ENCODE measurements around the gene SYNPO2.

DNA sequence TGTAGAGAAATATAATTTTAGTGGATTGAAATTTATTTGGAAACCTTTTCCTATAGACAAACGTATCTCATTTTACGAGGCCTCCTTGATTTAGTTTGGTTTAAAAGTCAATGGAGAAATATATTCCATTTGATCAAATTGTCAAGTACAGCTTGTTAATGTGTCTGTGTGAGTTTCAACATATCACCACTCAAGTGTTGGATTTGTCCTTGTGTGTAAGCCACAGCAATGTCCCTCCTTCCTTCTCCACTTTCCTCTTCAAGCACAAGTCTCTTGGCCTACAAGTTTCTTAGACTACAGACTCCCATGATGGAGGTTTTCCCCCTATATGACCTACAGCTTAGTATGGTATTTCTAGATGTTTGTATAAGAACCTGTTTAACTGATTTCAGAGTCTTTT is 104.7 kb downstream of the SYNPO2 start:
- TF ChIP-seq, protein P1, sequence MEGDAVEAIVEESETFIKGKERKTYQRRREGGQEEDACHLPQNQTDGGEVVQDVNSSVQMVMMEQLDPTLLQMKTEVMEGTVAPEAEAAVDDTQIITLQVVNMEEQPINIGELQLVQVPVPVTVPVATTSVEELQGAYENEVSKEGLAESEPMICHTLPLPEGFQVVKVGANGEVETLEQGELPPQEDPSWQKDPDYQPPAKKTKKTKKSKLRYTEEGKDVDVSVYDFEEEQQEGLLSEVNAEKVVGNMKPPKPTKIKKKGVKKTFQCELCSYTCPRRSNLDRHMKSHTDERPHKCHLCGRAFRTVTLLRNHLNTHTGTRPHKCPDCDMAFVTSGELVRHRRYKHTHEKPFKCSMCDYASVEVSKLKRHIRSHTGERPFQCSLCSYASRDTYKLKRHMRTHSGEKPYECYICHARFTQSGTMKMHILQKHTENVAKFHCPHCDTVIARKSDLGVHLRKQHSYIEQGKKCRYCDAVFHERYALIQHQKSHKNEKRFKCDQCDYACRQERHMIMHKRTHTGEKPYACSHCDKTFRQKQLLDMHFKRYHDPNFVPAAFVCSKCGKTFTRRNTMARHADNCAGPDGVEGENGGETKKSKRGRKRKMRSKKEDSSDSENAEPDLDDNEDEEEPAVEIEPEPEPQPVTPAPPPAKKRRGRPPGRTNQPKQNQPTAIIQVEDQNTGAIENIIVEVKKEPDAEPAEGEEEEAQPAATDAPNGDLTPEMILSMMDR (IDR thresholded peaks at IDR 0.05), result no peak
- no peak for TF ChIP-seq POLR2A (IDR thresholded peaks at IDR 0.05)

Data from testis (tissue), 2 donors.